IMR-90 (cell line): ENCODE data around the gene CNIH1. TPM values are rescaled to one million over a fixed set of nuclear protein-coding genes. Genes with fewer than 3 reads are reported as not detected.

ENCODE experiments used
- ATAC-seq: fragments of 200-7000 bp; cut with Tn5 transposase; 2 replicates; pipeline ENCODE4 v1.9.1; 2020; ENCODE audit warnings: low read depth, mild to moderate bottlenecking, moderate library complexity
- BruUV-seq: library from RNA; stranded (reverse); fragments of 400-500 nt; replicated peaks from 2 replicates; lab custom pipeline; 2021; lab: Mats Ljungman, UMichigan
- CTCF ChIA-PET: fragments of 300-600 bp; formaldehyde crosslinking; extraction: SDS; loops from one replicate; lab custom pipeline; 2021; ENCODE audit warnings: antibody characterized with exemption; lab: Yijun Ruan, JAX
- POLR2A ChIA-PET: fragments of 300-600 bp; sonication (Branson Sonifier 250); formaldehyde crosslinking; loops from one replicate; lab custom pipeline; 2022; ENCODE audit warnings: antibody characterized with exemption; ENCODE audit not compliant: unreplicated experiment; lab: Charles Lee
- DNase-seq: peaks from one replicate; pipeline ENCODE4 v3.0.0; 2013
- H2AFZ ChIP-seq: replicated peaks from 2 replicates; pipeline ENCODE3; 2013; ENCODE audit warnings: low read length, mild to moderate bottlenecking; ENCODE audit not compliant: poor library complexity
- H2AK5ac ChIP-seq: 2 replicates; pipeline ENCODE4 v1.6.1; 2013; ENCODE audit warnings: low read depth, low read length, inconsistent platforms
- H2AK9ac ChIP-seq: replicated peaks from 2 replicates; pipeline ENCODE3; 2013; ENCODE audit warnings: mild to moderate bottlenecking, low read depth, low read length, moderate library complexity; ENCODE audit not compliant: poor library complexity
- H2BK120ac ChIP-seq: 2 replicates; pipeline ENCODE4 v1.6.1; 2013; ENCODE audit warnings: low read depth, low read length, inconsistent platforms
- H2BK15ac ChIP-seq: 3 replicates; pipeline ENCODE4 v1.6.1; 2013; ENCODE audit warnings: low read depth, low read length, inconsistent platforms
- H2BK20ac ChIP-seq: 2 replicates; pipeline ENCODE4 v1.6.1; 2013; ENCODE audit warnings: low read depth, mild to moderate bottlenecking, inconsistent platforms, low read length, moderate library complexity
- H2BK5ac ChIP-seq: 2 replicates; pipeline ENCODE4 v1.6.1; 2013; ENCODE audit warnings: mild to moderate bottlenecking, low read depth, low read length, inconsistent platforms; ENCODE audit not compliant: poor library complexity, severe bottlenecking
- H3K14ac ChIP-seq: replicated peaks from 2 replicates; pipeline ENCODE4 v1.6.1; 2013; ENCODE audit warnings: low read depth, low read length, inconsistent platforms
- H3K18ac ChIP-seq: 2 replicates; pipeline ENCODE4 v1.6.1; 2013; ENCODE audit warnings: low read depth, low read length, control low read depth
- H3K23ac ChIP-seq: 2 replicates; pipeline ENCODE4 v1.6.1; 2013; ENCODE audit warnings: low read depth, low read length, inconsistent platforms
- H3K27ac ChIP-seq: 2 replicates; pipeline ENCODE4 v1.5.1; 2013; ENCODE audit warnings: mild to moderate bottlenecking, control low read depth, low read length; ENCODE audit not compliant: insufficient read depth
- H3K27me3 ChIP-seq: 2 replicates; pipeline ENCODE4 v1.6.1; 2013; ENCODE audit warnings: low read length; ENCODE audit not compliant: control insufficient read depth, insufficient read depth
- H3K36me3 ChIP-seq: 2 replicates; pipeline ENCODE4 v1.6.1; 2013; ENCODE audit warnings: low read length, mixed read lengths; ENCODE audit not compliant: control insufficient read depth, insufficient read depth
- H3K4ac ChIP-seq: 2 replicates; pipeline ENCODE4 v1.6.1; 2013; ENCODE audit warnings: low read depth, low read length, inconsistent platforms
- H3K4me1 ChIP-seq: 2 replicates; pipeline ENCODE4 v1.6.1; 2013; ENCODE audit warnings: low read length, mixed read lengths; ENCODE audit not compliant: control insufficient read depth, insufficient read depth
- H3K4me2 ChIP-seq: 2 replicates; pipeline ENCODE4 v1.6.1; 2013; ENCODE audit warnings: low read depth, mild to moderate bottlenecking, control low read depth, low read length, moderate library complexity
- H3K4me3 ChIP-seq: 2 replicates; pipeline ENCODE4 v1.5.1; 2013; ENCODE audit warnings: low read depth, mild to moderate bottlenecking, control low read depth, low read length, moderate library complexity; ENCODE audit not compliant: insufficient read depth
- H3K56ac ChIP-seq: 2 replicates; pipeline ENCODE4 v1.6.1; 2013; ENCODE audit warnings: low read length, inconsistent platforms; ENCODE audit not compliant: insufficient read depth; ENCODE audit errors: extremely low read depth
- H3K79me1 ChIP-seq, 2 experiments: 2 replicates each; pipeline ENCODE4 v1.6.1; 2013; ENCODE audit warnings: low read length in 2 of 2, inconsistent platforms in 1 of 2, low read depth in 1 of 2
- H3K9ac ChIP-seq: 2 replicates; pipeline ENCODE4 v1.6.1; 2013; ENCODE audit warnings: low read depth, low read length, control low read depth
- H3K9me1 ChIP-seq: 2 replicates; pipeline ENCODE4 v1.6.1; 2013; ENCODE audit warnings: low read length, inconsistent platforms; ENCODE audit not compliant: insufficient read depth
- H3K9me3 ChIP-seq: 2 replicates; pipeline ENCODE4 v1.6.1; 2013; ENCODE audit warnings: low read length; ENCODE audit not compliant: control insufficient read depth, insufficient read depth
- H4K20me1 ChIP-seq: 2 replicates; pipeline ENCODE4 v1.6.1; 2013; ENCODE audit warnings: low read length, inconsistent platforms; ENCODE audit not compliant: insufficient read depth
- H4K5ac ChIP-seq: 2 replicates; pipeline ENCODE4 v1.6.1; 2013; ENCODE audit warnings: mild to moderate bottlenecking, low read depth, low read length, control low read depth
- H4K8ac ChIP-seq, 2 experiments: 2 replicates each; pipeline ENCODE4 v1.6.1; 2013; ENCODE audit warnings: low read depth in 2 of 2, low read length in 2 of 2, control low read depth in 1 of 2, inconsistent platforms in 1 of 2
- H4K91ac ChIP-seq: 2 replicates; pipeline ENCODE4 v1.6.1; 2013; ENCODE audit warnings: low read depth, low read length, inconsistent platforms; ENCODE audit not compliant: insufficient read depth
- BHLHE40 ChIP-seq: fragments of 150-350 bp; IDR thresholded peaks from 2 replicates; pipeline ENCODE4 v1.6.1; 2016; ENCODE audit warnings: mild to moderate bottlenecking, low read depth, low read length
- CEBPB ChIP-seq: IDR thresholded peaks from 2 replicates; pipeline ENCODE4 v1.6.1; 2012; ENCODE audit warnings: low read depth, low read length, improper control_type of control experiment
- CHD1 ChIP-seq: IDR thresholded peaks from 2 replicates; pipeline ENCODE4 v1.6.1; 2012; ENCODE audit warnings: low read depth, low read length, improper control_type of control experiment
- FOS ChIP-seq: fragments of 150-350 bp; IDR thresholded peaks from 2 replicates; pipeline ENCODE4 v1.6.1; 2016; ENCODE audit warnings: low read depth, low read length
- MAFK ChIP-seq: IDR thresholded peaks from 2 replicates; pipeline ENCODE4 v1.6.1; 2012; ENCODE audit warnings: low read depth, low read length, improper control_type of control experiment
- MXI1 ChIP-seq: IDR thresholded peaks from 2 replicates; pipeline ENCODE4 v1.6.1; 2012; ENCODE audit warnings: low read depth, mild to moderate bottlenecking, low read length, moderate library complexity, borderline replicate concordance
- NFE2L2 ChIP-seq: fragments of 150-350 bp; IDR thresholded peaks from 2 replicates; pipeline ENCODE4 v1.6.1; 2016; ENCODE audit warnings: low read depth, mild to moderate bottlenecking, low read length
- POLR2A ChIP-seq: IDR thresholded peaks from 2 replicates; pipeline ENCODE4 v1.6.1; 2012; ENCODE audit warnings: mild to moderate bottlenecking, low read depth, low read length
- RAD21 ChIP-seq: IDR thresholded peaks from 2 replicates; pipeline ENCODE4 v1.6.1; 2012; ENCODE audit warnings: low read length, improper control_type of control experiment
- RCOR1 ChIP-seq: IDR thresholded peaks from 2 replicates; pipeline ENCODE4 v1.6.1; 2012; ENCODE audit warnings: mild to moderate bottlenecking, low read length, improper control_type of control experiment; ENCODE audit not compliant: insufficient replicate concordance
- SMC3 ChIP-seq: fragments of 150-350 bp; IDR thresholded peaks from 2 replicates; pipeline ENCODE4 v1.6.1; 2016; ENCODE audit warnings: low read depth, mild to moderate bottlenecking, antibody characterized with exemption, low read length, moderate library complexity
- whole genome bisulfite sequencing, 2 experiments: methylation state at CpG; one replicate each; pipeline versions ENCODE4 v1.1.5 to v1.1.7; 2013; ENCODE audit warnings: missing lambda C conversion rate in 2 of 2; ENCODE audit not compliant: insufficient read length in 1 of 2; ENCODE audit errors: extremely low coverage in 2 of 2; 5-methylcytosine and 5-hydroxymethylcytosine counted together
- dilution Hi-C: fragments of 300-500 bp; cut with HindIII; formaldehyde crosslinking; loops from one replicate; pipeline ENCODE4 v1.14.3; 2018; ENCODE audit warnings: low sequenced_read_pairs; ENCODE audit not compliant: unreplicated experiment
- in situ Hi-C: fragments of 300-500 bp; cut with MboI; formaldehyde crosslinking; loops from 3 replicates; pipeline ENCODE4 v1.14.3; 2019; ENCODE audit warnings: low sequenced_read_pairs, inconsistent platforms, mixed read lengths
- intact Hi-C: fragments of 100-400 bp; cut with micrococcal nuclease; formaldehyde crosslinking; loops from 2 replicates; pipeline ENCODE4 v1.10.0; 2022
- polyA plus RNA-seq, 3 experiments: library from polyadenylated mRNA; depleted of rRNA; stranded (reverse); fragments of >200 nt; gene quantifications; 2 replicates each; pipeline ENCODE4 v1.2.3, GENCODE V29; 2012; ENCODE audit warnings: low replicate concordance in 1 of 3
- total RNA-seq: library from RNA; depleted of rRNA; stranded (reverse); fragments of >200 nt; gene quantifications from 2 replicates; pipeline ENCODE4 v1.2.3, GENCODE V29; 2012
- TF ChIP-seq, protein P1 (sequence below): fragments of 150-350 bp; IDR thresholded peaks from 2 replicates; pipeline ENCODE4 v1.6.1; 2017; ENCODE audit warnings: mild to moderate bottlenecking, antibody characterized with exemption, low read length, low read depth
- TF ChIP-seq, protein P2 (sequence below): fragments of 150-350 bp; IDR thresholded peaks from 2 replicates; pipeline ENCODE4 v1.6.1; 2016; ENCODE audit warnings: low read depth, mild to moderate bottlenecking, low read length, moderate library complexity, borderline replicate concordance
- TF ChIP-seq, protein P3 (sequence below): conservative IDR thresholded peaks from 2 replicates; pipeline ENCODE4 v1.5.1; 2012; ENCODE audit warnings: mild to moderate bottlenecking, low read depth, low read length, improper control_type of control experiment

The CNIH1 gene
- total and polyA plus RNA-seq, 2 of the 4 experiments (the other 2 are of a cell fraction), result 244 to 284 TPM

DNA sequence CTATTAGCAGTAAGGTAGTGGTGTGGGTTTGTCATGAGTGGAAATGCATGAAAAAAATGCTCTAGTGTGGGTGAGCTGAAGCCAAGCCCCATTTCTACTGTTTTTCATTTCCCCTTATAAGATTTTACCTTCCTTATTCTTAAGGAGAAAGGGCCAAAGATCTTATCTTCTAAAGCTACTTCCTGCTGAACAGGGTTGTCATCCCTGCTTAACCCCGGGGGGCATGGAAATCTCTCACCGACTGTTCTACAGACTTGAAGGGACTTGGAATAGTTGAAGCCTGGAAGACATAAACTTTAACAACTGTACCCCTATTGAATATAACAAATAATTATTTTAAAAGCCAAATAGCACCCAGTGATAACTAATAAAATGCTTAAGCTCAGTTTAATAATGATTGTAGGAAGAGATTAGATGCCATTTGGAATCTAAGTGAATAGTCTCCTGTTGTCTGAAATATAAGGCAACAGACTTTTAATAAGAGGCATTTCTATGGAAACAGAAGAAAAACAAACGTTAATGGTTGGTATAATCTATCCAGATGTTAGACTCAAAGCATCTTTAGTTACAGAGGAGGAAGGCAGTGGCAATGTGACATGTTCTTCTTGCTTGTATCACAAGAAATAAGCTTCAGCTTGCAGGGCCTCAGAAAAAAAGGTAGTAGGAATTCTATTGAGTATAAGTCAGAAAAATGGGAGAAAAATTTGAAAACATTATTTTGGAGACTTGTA lies 49.4 kb upstream of the CNIH1 start:
- TF ChIP-seq RCOR1 (no peak), BHLHE40 (no peak), SMC3 (no peak), MXI1 (no peak), NFE2L2 (no peak), POLR2A (no peak), CEBPB (no peak), MAFK (no peak), FOS (no peak), RAD21 (no peak), CHD1 (no peak)
- TF ChIP-seq, protein P1, sequence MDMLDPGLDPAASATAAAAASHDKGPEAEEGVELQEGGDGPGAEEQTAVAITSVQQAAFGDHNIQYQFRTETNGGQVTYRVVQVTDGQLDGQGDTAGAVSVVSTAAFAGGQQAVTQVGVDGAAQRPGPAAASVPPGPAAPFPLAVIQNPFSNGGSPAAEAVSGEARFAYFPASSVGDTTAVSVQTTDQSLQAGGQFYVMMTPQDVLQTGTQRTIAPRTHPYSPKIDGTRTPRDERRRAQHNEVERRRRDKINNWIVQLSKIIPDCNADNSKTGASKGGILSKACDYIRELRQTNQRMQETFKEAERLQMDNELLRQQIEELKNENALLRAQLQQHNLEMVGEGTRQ, result no peak
- TF ChIP-seq, protein P2, sequence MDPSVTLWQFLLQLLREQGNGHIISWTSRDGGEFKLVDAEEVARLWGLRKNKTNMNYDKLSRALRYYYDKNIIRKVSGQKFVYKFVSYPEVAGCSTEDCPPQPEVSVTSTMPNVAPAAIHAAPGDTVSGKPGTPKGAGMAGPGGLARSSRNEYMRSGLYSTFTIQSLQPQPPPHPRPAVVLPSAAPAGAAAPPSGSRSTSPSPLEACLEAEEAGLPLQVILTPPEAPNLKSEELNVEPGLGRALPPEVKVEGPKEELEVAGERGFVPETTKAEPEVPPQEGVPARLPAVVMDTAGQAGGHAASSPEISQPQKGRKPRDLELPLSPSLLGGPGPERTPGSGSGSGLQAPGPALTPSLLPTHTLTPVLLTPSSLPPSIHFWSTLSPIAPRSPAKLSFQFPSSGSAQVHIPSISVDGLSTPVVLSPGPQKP, result no peak
- TF ChIP-seq, protein P3, sequence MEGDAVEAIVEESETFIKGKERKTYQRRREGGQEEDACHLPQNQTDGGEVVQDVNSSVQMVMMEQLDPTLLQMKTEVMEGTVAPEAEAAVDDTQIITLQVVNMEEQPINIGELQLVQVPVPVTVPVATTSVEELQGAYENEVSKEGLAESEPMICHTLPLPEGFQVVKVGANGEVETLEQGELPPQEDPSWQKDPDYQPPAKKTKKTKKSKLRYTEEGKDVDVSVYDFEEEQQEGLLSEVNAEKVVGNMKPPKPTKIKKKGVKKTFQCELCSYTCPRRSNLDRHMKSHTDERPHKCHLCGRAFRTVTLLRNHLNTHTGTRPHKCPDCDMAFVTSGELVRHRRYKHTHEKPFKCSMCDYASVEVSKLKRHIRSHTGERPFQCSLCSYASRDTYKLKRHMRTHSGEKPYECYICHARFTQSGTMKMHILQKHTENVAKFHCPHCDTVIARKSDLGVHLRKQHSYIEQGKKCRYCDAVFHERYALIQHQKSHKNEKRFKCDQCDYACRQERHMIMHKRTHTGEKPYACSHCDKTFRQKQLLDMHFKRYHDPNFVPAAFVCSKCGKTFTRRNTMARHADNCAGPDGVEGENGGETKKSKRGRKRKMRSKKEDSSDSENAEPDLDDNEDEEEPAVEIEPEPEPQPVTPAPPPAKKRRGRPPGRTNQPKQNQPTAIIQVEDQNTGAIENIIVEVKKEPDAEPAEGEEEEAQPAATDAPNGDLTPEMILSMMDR, result no peak
- H3K27ac ChIP-seq, result no peak overlapping the region
- H2BK120ac ChIP-seq, result no peak overlapping the region
- DNase-seq (no peak), ATAC-seq (no peak)
- no peak overlapping the region for H3K56ac ChIP-seq
- no peaks in the 10 kb centered on the region for H3K36me3 ChIP-seq
- no peak overlapping the region for H3K4ac ChIP-seq
- H3K23ac ChIP-seq, result no peak overlapping the region
- H3K18ac ChIP-seq, result no peak overlapping the region
- H2BK5ac ChIP-seq, result no peak overlapping the region
- H3K79me1 ChIP-seq, result peaks cover 6 to 21% of the 10 kb centered on the region in 2 experiments
- CTCF ChIA-PET, result interaction anchor here (1.0 kb wide), 1 partner anchor 306 kb away, joined by 3 read pairs; no protein-coding TSS in a partner anchor
- H3K14ac ChIP-seq, result no peak overlapping the region
- dilution Hi-C loops, result no loop called here
- H2AK5ac ChIP-seq, result no peak overlapping the region
- H2BK15ac ChIP-seq, result no peak overlapping the region
- H3K4me2 ChIP-seq, result no peak overlapping the region
- no TSS peak for BruUV-seq
- no peaks in the 10 kb centered on the region for H3K27me3 ChIP-seq
- POLR2A ChIA-PET, result no interaction called here
- no peak overlapping the region for H3K4me3 ChIP-seq
- H4K5ac ChIP-seq, result no peak overlapping the region
- no peak overlapping the region for H3K9ac ChIP-seq
- H3K9me3 ChIP-seq, result no peaks in the 10 kb centered on the region
- H2AK9ac ChIP-seq, result no peak overlapping the region
- H2AFZ ChIP-seq, result no peak overlapping the region
- WGBS, 2 experiments, result no CpG with 5 or more reads among the region's 3 CpGs
- in situ Hi-C loops, result no loop called here
- no peak overlapping the region for H4K91ac ChIP-seq
- H3K9me1 ChIP-seq, result no peaks in the 10 kb centered on the region
- H4K20me1 ChIP-seq, result peaks cover 7% of the 10 kb centered on the region; the same call in 1 of the 2 replicates
- no peak overlapping the region for H2BK20ac ChIP-seq
- 0 out of 2 replicates have a peak, but pooled peaks cover 4% of the 10 kb centered on the region for H3K4me1 ChIP-seq
- no peak overlapping the region for H4K8ac ChIP-seq
- intact Hi-C loops, result no loop called here
